A549 (cell line): ENCODE measurements around the gene EXOC2. TPM values are rescaled to one million over a fixed set of nuclear protein-coding genes. Genes with fewer than 3 reads are reported as not detected.
A peak's percentile ranks its signal among the peaks of the same experiment; 100 is the strongest.
"Not testable (repeated sequence)": the region's sequence is repeated elsewhere in the genome, so short reads cannot be mapped to it uniquely, and the experiment has no call there.

Experiments used
- ATAC-seq, 2 experiments: fragments of 200-7000 bp in 1 of 2; fragments of >200 bp in 1 of 2; cut with Nextera tagmentation in 1 of 2; cut with Tn5 transposase in 1 of 2; 3 replicates each; pipeline versions ENCODE4 v1.8.0 to v1.9.1; 2018 to 2020; ENCODE audit warnings: mild to moderate bottlenecking in 1 of 2, moderate library complexity in 1 of 2
- CTCF ChIA-PET: fragments of 300-600 bp; sonication (Branson Sonifier 250); formaldehyde crosslinking; extraction: SDS; loops from one replicate; lab custom pipeline; 2021; ENCODE audit warnings: antibody characterized with exemption, inconsistent platforms; lab: Yijun Ruan, JAX
- POLR2A ChIA-PET: fragments of 350-600 bp; formaldehyde crosslinking; extraction: SDS; loops from one replicate; lab custom pipeline; 2021; ENCODE audit warnings: antibody characterized with exemption, inconsistent platforms; lab: Yijun Ruan, JAX
- DNase-seq, 2 experiments: peaks; one replicate each; pipeline versions ENCODE4 v3.0.0 to v3.0.0-alpha.2; 2011 to 2016; ENCODE audit warnings: low read depth in 1 of 2, low spot score in 1 of 2
- FAIRE-seq: peaks from 2 replicates; lab custom pipeline; 2011; peaks lifted over from hg19 to GRCh38; lab: Jason Lieb, UNC
- H3K27ac ChIP-seq, 2 experiments: fragments of >200 bp; sonication (Bioruptor Twin); formaldehyde crosslinking; 3 replicates each; pipeline ENCODE4 v1.5.1; 2016 to 2017
- H3K4me1 ChIP-seq: fragments of >200 bp; sonication (Bioruptor Twin); formaldehyde crosslinking; 3 replicates; pipeline ENCODE4 v1.6.1; 2016
- H3K4me2 ChIP-seq: fragments of >200 bp; sonication (Bioruptor Twin); formaldehyde crosslinking; 3 replicates; pipeline ENCODE4 v1.6.1; 2016
- H3K4me3 ChIP-seq: fragments of >200 bp; sonication (Bioruptor Twin); formaldehyde crosslinking; 3 replicates; pipeline ENCODE4 v1.5.1; 2016
- H3K9me3 ChIP-seq: fragments of >200 bp; sonication (Bioruptor Twin); formaldehyde crosslinking; 3 replicates; pipeline ENCODE4 v1.6.1; 2016
- BHLHE40 ChIP-seq: IDR thresholded peaks from 2 replicates; pipeline ENCODE4 v1.6.1; 2012; ENCODE audit warnings: low read depth, low read length, inconsistent platforms
- CBX2 ChIP-seq: fragments of 200-600 bp; sonication (generic); IDR thresholded peaks from 2 replicates; pipeline ENCODE4 v1.6.1; 2016; ENCODE audit warnings: low read depth, mild to moderate bottlenecking, borderline replicate concordance
- CBX8 ChIP-seq: fragments of 200-600 bp; sonication (generic); IDR thresholded peaks from 2 replicates; pipeline ENCODE4 v1.6.1; 2016
- EP300 ChIP-seq, 2 experiments: fragments of >200 bp; sonication (Bioruptor Twin); formaldehyde crosslinking; IDR thresholded peaks; 2 replicates in 1 of 2; 3 replicates in 1 of 2; pipeline ENCODE4 v1.6.1; 2016 to 2017
- ESRRA ChIP-seq: fragments of 150-350 bp; IDR thresholded peaks from 2 replicates; pipeline ENCODE4 v1.6.1; 2014; ENCODE audit warnings: mild to moderate bottlenecking, low read length, borderline replicate concordance
- FOSL2 ChIP-seq, 2 experiments: fragments of 450-650 bp in 1 of 2; fragments of >200 bp in 1 of 2; sonication (Bioruptor Twin) in 1 of 2; formaldehyde crosslinking; IDR thresholded peaks; 2 replicates each; pipeline versions ENCODE4 v1.5.0 to v1.6.1; 2016 to 2020; ENCODE audit warnings: mild to moderate bottlenecking in 1 of 2, moderate library complexity in 1 of 2
- FOXS1 ChIP-seq: fragments of 250-450 bp; sonication (Bioruptor Pico); IDR thresholded peaks from 2 replicates; pipeline ENCODE4 v1.5.0; 2020; ENCODE audit warnings: mild to moderate bottlenecking, moderate library complexity
- HDAC2 ChIP-seq: fragments of 200-600 bp; sonication (generic); IDR thresholded peaks from 2 replicates; pipeline ENCODE4 v1.6.1; 2016
- HEYL ChIP-seq: fragments of 250-450 bp; sonication (Bioruptor Pico); IDR thresholded peaks from 2 replicates; pipeline ENCODE4 v1.8.0; 2021; ENCODE audit warnings: mild to moderate bottlenecking, moderate library complexity
- KDM5A ChIP-seq: fragments of 200-600 bp; sonication (generic); IDR thresholded peaks from 2 replicates; pipeline ENCODE4 v1.6.1; 2016; ENCODE audit warnings: antibody characterized with exemption, mild to moderate bottlenecking
- MAFK ChIP-seq: fragments of 450-650 bp; IDR thresholded peaks from 2 replicates; pipeline ENCODE4 v1.6.1; 2014; ENCODE audit not compliant: partially characterized antibody
- MAZ ChIP-seq: fragments of 150-350 bp; IDR thresholded peaks from 2 replicates; pipeline ENCODE4 v1.6.1; 2014; ENCODE audit warnings: antibody characterized with exemption, low read depth, low read length, borderline replicate concordance
- MYC ChIP-seq: IDR thresholded peaks from 2 replicates; pipeline ENCODE4 v1.6.1; 2012; ENCODE audit warnings: mild to moderate bottlenecking, inconsistent platforms, low read length, improper control_type of control experiment, borderline replicate concordance
- NPAS2 ChIP-seq: fragments of 250-450 bp; sonication (Bioruptor Pico); IDR thresholded peaks from 2 replicates; pipeline ENCODE4 v1.8.0; 2022; ENCODE audit warnings: mild to moderate bottlenecking, moderate library complexity, borderline replicate concordance
- PHF8 ChIP-seq: fragments of 200-600 bp; sonication (generic); IDR thresholded peaks from 2 replicates; pipeline ENCODE4 v1.6.1; 2016; ENCODE audit warnings: low read depth, mild to moderate bottlenecking, antibody characterized with exemption, moderate library complexity, borderline replicate concordance
- POLR2A ChIP-seq: IDR thresholded peaks from 2 replicates; pipeline ENCODE4 v1.6.1; 2012; ENCODE audit warnings: mild to moderate bottlenecking, low read length
- POLR2AphosphoS2 ChIP-seq: conservative IDR thresholded peaks from 2 replicates; pipeline ENCODE4 v1.6.1; 2012; ENCODE audit warnings: low read length, improper control_type of control experiment, inconsistent platforms
- RARB ChIP-seq: fragments of 250-450 bp; sonication (Bioruptor Pico); IDR thresholded peaks from 2 replicates; pipeline ENCODE4 v1.8.0; 2021; ENCODE audit warnings: mild to moderate bottlenecking, moderate library complexity
- RCOR1 ChIP-seq: fragments of 150-350 bp; IDR thresholded peaks from 2 replicates; pipeline ENCODE4 v1.6.1; 2014; ENCODE audit warnings: antibody characterized with exemption, low read length, low read depth
- RFX5 ChIP-seq: fragments of 450-650 bp; IDR thresholded peaks from 2 replicates; pipeline ENCODE4 v1.7.1; 2014; ENCODE audit warnings: antibody characterized with exemption, mild to moderate bottlenecking, moderate library complexity
- ZC3H11A ChIP-seq: fragments of 450-650 bp; IDR thresholded peaks from 2 replicates; pipeline ENCODE4 v1.6.1; 2014; ENCODE audit warnings: antibody characterized with exemption, mild to moderate bottlenecking
- ZFP36 ChIP-seq: fragments of 450-650 bp; IDR thresholded peaks from 2 replicates; pipeline ENCODE4 v1.6.1; 2014; ENCODE audit warnings: borderline replicate concordance; ENCODE audit not compliant: partially characterized antibody
- WGBS: methylation state at CpG from one replicate; pipeline ENCODE4 v1.1.6; 2017; ENCODE audit errors: missing lambda C conversion rate; 5-methylcytosine and 5-hydroxymethylcytosine counted together
- polyA plus RNA-seq, 4 experiments: library from polyadenylated mRNA; depleted of rRNA in 3 of 4; stranded (reverse); fragments of >200 nt; fragmentation: RNase III in 1 of 4; extraction: RNeasy Plus Mini Kit Qiagen cat#74134 plus additional on column Dnase treatment in 1 of 4; gene quantifications; 2 replicates in 3 of 4; 3 replicates in 1 of 4; pipeline ENCODE4 v1.2.3, GENCODE V29; 2011 to 2017
- TF ChIP-seq, protein P1 (sequence below): IDR thresholded peaks from 2 replicates; pipeline ENCODE4 v1.6.1; 2012
- TF ChIP-seq, protein P2 (sequence below): fragments of 250-450 bp; sonication (Bioruptor Pico); IDR thresholded peaks from 2 replicates; pipeline ENCODE4 v1.5.0; 2021; ENCODE audit warnings: mild to moderate bottlenecking, moderate library complexity, borderline replicate concordance
- TF ChIP-seq, protein P3 (sequence below): fragments of >200 bp; sonication (Bioruptor Twin); formaldehyde crosslinking; IDR thresholded peaks from 2 replicates; pipeline ENCODE4 v1.6.1; 2016
- TF ChIP-seq, protein P4 (sequence below): fragments of 250-450 bp; sonication (Bioruptor Pico); IDR thresholded peaks from 2 replicates; pipeline ENCODE4 v1.5.0; 2020; ENCODE audit warnings: low read depth, mild to moderate bottlenecking, moderate library complexity

The EXOC2 gene
- polyA plus RNA-seq, 2 of the 4 experiments (the other 2 are of a cell fraction), result 13.3 to 22.9 TPM

DNA sequence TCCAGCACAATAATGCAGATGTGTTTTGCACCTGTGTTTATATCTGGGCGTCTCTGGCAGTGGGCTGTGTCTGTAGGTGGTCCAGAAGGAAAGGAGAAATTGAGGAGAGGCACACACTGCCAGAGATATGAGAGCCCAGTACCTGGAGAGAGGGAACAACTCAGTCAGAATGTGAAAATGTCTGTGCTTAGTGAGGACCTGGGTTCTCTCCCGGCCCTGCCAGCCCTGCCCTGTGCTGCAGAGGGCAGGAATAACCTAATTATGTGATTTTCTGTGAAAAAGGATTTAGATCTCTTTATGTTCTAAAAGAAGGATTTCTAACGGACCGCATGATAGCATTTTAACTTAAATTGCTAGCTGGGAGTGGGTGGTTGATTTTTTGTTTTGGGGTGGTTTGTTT is 8.3 kb upstream of the EXOC2 start (continued):
- TF ChIP-seq, protein P1, sequence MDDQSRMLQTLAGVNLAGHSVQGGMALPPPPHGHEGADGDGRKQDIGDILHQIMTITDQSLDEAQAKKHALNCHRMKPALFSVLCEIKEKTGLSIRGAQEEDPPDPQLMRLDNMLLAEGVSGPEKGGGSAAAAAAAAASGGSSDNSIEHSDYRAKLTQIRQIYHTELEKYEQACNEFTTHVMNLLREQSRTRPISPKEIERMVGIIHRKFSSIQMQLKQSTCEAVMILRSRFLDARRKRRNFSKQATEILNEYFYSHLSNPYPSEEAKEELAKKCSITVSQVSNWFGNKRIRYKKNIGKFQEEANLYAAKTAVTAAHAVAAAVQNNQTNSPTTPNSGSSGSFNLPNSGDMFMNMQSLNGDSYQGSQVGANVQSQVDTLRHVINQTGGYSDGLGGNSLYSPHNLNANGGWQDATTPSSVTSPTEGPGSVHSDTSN, result no peak
- no peak for TF ChIP-seq HDAC2
- TF ChIP-seq CBX8, result no peak
- no peak for TF ChIP-seq POLR2A

DNA sequence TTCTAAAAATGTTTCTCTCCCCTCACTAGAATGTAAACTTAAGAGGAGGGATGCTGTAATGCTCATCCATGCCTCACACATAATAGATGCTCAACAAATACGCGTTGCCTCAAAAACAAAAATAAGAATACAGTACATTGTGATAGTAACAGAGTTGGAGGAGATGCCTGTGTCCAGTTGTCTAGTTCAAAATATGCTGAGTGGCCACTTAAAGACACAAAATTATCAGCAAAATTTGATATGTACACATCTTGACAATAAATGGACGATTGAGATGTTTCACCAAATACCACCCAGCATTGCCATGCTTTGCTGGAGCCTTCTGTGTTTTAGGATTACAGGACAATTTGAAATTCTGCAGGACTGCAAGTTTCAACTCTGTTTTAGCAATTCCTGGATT is 7.6 kb upstream of the EXOC2 start:
- no peak overlapping the region for H3K27ac ChIP-seq
- FAIRE-seq, result no peak
- H3K4me2 ChIP-seq, result no peak overlapping the region
- 0 out of 3 replicates have a peak, but pooled peaks cover 4% of the 10 kb centered on the region for H3K4me1 ChIP-seq
- no peak for DNase-seq
- ChIA-PET CTCF (interaction anchor here (7.1 kb wide), 1 partner anchor 21 kb away, joined by 33 read pairs; no protein-coding TSS in a partner anchor), POLR2A (no interaction called here)
- TF ChIP-seq EP300 (IDR thresholded peaks at IDR 0.05), result no peak
- peak; percentile 54 for TF ChIP-seq MAFK
- no peak for TF ChIP-seq RARB (CRISPR knock-in tag)
- no peak for TF ChIP-seq CBX2
- TF ChIP-seq KDM5A, result no peak
- TF ChIP-seq, protein P2, sequence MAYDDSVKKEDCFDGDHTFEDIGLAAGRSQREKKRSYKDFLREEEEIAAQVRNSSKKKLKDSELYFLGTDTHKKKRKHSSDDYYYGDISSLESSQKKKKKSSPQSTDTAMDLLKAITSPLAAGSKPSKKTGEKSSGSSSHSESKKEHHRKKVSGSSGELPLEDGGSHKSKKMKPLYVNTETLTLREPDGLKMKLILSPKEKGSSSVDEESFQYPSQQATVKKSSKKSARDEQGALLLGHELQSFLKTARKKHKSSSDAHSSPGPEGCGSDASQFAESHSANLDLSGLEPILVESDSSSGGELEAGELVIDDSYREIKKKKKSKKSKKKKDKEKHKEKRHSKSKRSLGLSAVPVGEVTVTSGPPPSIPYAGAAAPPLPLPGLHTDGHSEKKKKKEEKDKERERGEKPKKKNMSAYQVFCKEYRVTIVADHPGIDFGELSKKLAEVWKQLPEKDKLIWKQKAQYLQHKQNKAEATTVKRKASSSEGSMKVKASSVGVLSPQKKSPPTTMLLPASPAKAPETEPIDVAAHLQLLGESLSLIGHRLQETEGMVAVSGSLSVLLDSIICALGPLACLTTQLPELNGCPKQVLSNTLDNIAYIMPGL, result no peak
- WGBS, result 62% methylated on average over 3 of the region's 3 CpGs
- H3K4me3 ChIP-seq, result no peak overlapping the region
- ATAC-seq, result no peak
- H3K9me3 ChIP-seq, result no peaks in the 10 kb centered on the region

DNA sequence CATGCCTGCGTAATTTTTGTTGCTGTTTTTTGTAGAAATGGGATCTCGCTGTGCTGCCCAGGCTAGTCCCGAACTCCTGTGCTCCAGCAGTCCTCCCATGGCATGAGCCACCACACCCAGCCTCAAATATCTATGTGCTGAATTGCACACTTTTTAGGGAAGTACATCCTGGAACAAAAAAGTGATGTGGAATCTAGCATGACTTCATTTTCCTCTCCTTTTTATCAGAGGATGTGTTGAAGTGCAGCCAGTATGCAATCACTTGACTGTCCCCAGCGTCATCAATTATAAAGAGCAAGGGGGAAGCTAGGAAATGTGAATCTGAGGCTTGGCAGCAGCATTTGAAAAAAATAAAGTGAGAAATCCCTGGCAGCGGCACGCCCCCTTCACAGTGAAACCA is 6.4 kb upstream of the EXOC2 start:
- WGBS, result 71% methylated on average over 6 of the region's 6 CpGs
- TF ChIP-seq ZC3H11A (no peak), POLR2AphosphoS2 (no peak), FOSL2 (IDR thresholded peaks at IDR 0.05) (no peak), FOSL2 (CRISPR knock-in tag; IDR thresholded peaks at IDR 0.05) (no peak), RFX5 (no peak), RCOR1 (no peak), MYC (no peak), NPAS2 (no peak), HEYL (no peak), ESRRA (no peak), PHF8 (no peak), ZFP36 (no peak), KDM5A (no peak), MAZ (no peak), BHLHE40 (no peak), FOXS1 (no peak)
- TF ChIP-seq, protein P1, result no peak
- TF ChIP-seq, protein P2, result no peak
- TF ChIP-seq, protein P3, sequence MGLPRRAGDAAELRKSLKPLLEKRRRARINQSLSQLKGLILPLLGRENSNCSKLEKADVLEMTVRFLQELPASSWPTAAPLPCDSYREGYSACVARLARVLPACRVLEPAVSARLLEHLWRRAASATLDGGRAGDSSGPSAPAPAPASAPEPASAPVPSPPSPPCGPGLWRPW, result no peak
- TF ChIP-seq, protein P4, sequence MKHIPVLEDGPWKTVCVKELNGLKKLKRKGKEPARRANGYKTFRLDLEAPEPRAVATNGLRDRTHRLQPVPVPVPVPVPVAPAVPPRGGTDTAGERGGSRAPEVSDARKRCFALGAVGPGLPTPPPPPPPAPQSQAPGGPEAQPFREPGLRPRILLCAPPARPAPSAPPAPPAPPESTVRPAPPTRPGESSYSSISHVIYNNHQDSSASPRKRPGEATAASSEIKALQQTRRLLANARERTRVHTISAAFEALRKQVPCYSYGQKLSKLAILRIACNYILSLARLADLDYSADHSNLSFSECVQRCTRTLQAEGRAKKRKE (CRISPR knock-in tag), result no peak
- DNase-seq (no peak), FAIRE-seq (no peak), ATAC-seq (no peak)
- Histone ChIP-seq H3K27ac (no peak overlapping the region), H3K9me3 (no peaks in the 10 kb centered on the region), H3K4me3 (no peak overlapping the region), H3K4me2 (no peak overlapping the region), H3K4me1 (no peaks in the 10 kb centered on the region)
- ChIA-PET CTCF (interaction anchor here (7.1 kb wide), 1 partner anchor 23 kb away, joined by 33 read pairs; no protein-coding TSS in a partner anchor), POLR2A (no interaction called here)

DNA sequence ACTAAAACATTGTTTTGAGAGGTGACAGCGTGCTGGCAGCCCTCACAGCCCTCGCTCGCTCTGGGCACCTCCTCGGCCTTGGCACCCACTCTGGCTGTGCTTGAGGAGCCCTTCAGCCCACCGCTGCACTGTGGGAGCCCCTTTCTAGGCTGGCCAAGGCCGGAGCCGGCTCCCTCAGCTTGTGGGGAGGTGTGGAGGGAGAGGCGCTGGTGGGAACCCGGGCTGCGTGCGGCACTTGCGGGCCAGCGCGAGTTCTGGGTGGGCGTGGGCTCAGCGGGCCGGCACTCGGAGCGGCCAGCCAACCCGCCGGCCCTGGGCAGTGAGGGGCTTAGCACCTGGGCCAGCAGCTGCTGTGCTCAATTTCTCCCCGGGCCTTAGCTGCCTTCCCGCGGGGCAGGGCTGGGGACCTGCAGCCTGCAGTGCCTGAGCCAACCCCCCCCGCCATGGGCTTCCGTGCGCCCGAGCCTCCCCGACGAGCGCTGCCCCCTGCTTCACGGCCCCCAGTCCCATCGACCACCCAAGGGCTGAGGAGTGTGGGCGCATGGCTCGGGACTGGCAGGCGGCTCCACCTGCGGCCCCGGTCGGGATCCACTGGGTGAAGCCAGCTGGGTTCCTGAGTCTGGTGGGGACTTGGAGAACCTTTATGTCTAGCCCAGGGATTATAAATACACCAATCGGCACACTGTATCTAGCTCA is 1.6 kb upstream of the EXOC2 start:
- DNase-seq, H3K4me2 ChIP-seq, H3K27ac ChIP-seq, H3K4me3 ChIP-seq, ATAC-seq, POLR2A ChIA-PET, FAIRE-seq, H3K9me3 ChIP-seq: not testable (repeated sequence)
- peaks cover 11% of the 10 kb centered on the region for H3K4me1 ChIP-seq
- CTCF ChIA-PET, result interaction anchor here (1.1 to 1.9 kb wide), 3 partner anchors 26 to 102 kb away, joined by 4 to 6 read pairs (median 4); no protein-coding TSS in a partner anchor
- WGBS, result 95% methylated on average over 22 of the region's 40 CpGs
